HL-60/S4 treated with retinoic acid at 250 ng/mL for 4 days and 3 days (cell line): ENCODE measurements around the gene LRRIQ3.
"Not testable (repeated sequence)": the region's sequence is repeated elsewhere in the genome, so short reads cannot be mapped to it uniquely, and the experiment has no call there.

Experiments used
- in situ Hi-C: fragments of 300-500 bp; cut with MboI; formaldehyde crosslinking; loops from 2 replicates; pipeline ENCODE4 v1.7.0; 2022; ENCODE audit warnings: low sequenced_read_pairs

Gene LRRIQ3

GRCh38 chr1:74117370-74117769 is 80.6 kb downstream of the LRRIQ3 start:
- in situ Hi-C loops = not testable (repeated sequence)

GRCh38 chr1:74113333-74113732 is 84.6 kb downstream of the LRRIQ3 start:
- in situ Hi-C loops = no loop called here

DNA sequence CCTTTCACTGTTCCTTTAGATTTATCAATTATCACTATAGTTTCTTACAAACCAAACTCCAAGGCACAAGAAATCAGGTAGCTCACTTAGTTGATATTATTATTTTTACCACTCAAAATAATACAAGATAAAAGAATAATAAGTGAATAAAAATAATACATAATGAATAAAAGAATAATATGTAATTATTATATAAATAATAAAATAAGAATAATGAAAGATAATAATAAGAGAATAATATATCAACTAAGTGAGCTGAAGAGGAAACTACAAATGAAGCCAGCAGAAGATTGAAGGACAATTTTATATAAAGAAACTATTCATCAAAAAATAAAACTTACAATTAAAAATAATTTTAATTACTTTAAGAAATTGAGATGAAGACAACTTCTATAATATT is 90.6 kb downstream of the LRRIQ3 start:
- in situ Hi-C loops = no loop called here

- in situ Hi-C loops = no loop called here
Observed at GRCh38 chr1:74091371-74091770, 106.6 kb downstream of the LRRIQ3 start.

- in situ Hi-C loops = no loop called here
Observed at GRCh38 chr1:74083128-74083527, 114.8 kb downstream of the LRRIQ3 start.

GRCh38 chr1:74065081-74065480 is 132.9 kb downstream of the LRRIQ3 start:
- in situ Hi-C loops = no loop called here

DNA sequence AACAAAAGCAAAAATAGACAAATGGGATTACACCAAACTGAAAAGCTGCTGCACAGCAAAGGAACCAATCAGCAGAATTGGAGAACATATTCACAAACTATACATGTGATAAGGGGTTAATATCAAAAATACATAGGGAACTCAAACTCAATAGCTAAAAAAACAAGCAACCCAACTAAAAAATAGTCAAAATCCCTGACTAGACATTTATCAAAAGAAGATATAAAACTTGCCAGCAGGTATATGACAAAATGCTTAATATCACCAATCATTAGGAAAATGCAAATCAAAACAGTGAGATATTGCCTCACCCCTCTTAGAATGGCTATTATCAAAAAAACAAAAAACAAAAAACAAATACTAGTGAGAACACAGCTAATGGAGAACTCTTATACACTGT is 140.3 kb downstream of the LRRIQ3 start:
- in situ Hi-C loops = no loop called here

DNA sequence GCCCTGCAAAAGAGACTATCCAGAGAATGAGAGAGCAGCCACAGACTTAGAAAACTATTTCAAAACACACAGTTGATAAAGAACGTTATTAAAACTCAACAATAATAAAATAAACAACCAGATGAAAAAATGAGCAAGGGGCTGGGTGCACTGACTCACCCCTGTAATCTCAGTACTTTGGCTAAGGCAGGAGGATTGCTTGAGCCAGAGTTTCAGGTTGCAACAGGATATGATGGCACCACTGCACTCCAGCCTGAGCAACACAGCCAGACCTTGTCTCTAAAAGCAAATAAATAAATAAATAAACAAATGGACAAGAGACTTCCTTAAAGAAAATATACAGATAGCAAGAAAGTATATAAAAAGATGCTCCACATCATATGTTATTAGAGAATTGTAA is 144.6 kb downstream of the LRRIQ3 start:
- in situ Hi-C loops = no loop called here

- in situ Hi-C loops = no loop called here
Observed at GRCh38 chr1:74050386-74050785, 147.6 kb downstream of the LRRIQ3 start.

DNA sequence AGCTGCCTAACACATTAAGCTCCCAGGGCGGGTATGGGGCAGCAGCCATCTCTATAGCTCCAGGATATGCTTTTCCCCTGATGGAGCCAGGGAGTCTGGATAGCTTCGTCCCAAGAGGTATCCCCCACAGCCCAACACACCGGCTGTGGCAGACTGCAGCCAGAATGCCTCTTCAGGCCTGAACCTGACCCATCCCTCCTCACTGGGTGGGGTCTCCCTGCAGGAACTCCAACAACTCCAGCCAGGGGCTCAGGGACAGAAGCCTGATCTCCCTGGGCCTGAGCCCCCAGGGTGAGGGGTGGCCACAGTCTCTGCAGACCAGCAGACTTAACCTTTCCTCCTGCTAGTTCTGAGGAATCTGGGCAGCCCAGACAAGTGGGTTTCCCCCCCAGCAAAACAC is 159.9 kb downstream of the LRRIQ3 start:
- in situ Hi-C loops = no loop called here

- in situ Hi-C loops = no loop called here
Observed at GRCh38 chr1:74012583-74012982, 185.4 kb downstream of the LRRIQ3 start.

DNA sequence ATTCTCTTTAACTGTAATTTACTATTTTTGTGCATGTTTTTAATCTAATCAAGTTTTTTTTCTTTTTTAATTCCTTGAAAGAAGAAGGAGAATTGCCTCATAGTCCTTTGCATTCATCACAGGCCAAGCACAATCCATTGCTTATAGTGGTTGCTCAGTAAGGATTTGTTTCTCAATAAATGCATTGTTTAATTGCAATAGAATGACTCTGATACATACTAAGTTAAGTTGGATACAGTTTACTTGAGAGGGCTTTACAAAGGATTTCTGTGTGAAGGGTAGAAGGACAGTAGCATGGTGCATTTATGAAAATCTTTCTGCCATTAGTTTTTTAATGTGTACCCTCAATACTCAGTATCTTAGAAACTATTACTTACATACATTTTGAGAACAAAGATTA is 186.2 kb downstream of the LRRIQ3 start:
- in situ Hi-C loops = no loop called here

DNA sequence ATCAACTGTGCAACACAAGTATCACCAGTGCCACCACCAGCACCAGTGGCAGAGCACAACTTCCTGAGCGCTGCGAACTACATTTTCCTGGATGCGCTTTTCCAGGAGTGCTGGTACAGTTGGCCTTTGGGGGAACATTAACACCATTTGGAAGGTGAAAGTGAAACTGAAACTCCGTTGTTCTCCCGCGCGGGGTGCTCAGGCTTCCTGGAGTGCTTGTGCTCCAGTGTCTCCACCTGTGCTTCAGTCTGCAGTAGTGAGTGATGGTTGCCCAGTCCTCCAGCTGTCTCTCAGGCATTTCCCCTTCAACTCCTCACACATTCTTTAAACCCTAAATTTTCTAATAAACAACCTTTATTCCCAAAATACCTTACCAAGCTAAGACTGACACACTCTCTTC is 187.8 kb downstream of the LRRIQ3 start:
- in situ Hi-C loops = no loop called here

- in situ Hi-C loops = no loop called here
Observed at GRCh38 chr1:74005533-74005932, 192.4 kb downstream of the LRRIQ3 start.

DNA sequence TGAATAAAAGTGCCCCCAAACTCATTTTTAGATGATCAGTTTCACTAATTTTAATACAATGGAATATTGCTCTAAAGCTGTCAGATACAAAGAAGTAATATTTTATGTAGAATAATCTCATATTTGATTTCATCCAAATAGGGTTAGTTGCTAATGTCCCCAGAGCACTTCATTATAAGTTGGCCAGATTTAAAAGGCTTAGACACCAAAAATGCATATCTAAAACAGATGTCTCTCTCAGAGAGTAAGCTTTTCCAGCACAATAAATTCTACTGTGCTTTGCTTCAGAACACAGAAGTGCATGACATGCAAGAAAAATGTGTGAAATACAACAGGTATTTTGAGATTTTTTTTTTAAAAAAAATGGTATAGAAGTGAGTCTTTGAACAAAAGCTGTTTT is 194.2 kb downstream of the LRRIQ3 start:
- in situ Hi-C loops = no loop called here

GRCh38 chr1:73998348-73998959 is 199.5 kb downstream of the LRRIQ3 start:
- in situ Hi-C loops = no loop called here

DNA sequence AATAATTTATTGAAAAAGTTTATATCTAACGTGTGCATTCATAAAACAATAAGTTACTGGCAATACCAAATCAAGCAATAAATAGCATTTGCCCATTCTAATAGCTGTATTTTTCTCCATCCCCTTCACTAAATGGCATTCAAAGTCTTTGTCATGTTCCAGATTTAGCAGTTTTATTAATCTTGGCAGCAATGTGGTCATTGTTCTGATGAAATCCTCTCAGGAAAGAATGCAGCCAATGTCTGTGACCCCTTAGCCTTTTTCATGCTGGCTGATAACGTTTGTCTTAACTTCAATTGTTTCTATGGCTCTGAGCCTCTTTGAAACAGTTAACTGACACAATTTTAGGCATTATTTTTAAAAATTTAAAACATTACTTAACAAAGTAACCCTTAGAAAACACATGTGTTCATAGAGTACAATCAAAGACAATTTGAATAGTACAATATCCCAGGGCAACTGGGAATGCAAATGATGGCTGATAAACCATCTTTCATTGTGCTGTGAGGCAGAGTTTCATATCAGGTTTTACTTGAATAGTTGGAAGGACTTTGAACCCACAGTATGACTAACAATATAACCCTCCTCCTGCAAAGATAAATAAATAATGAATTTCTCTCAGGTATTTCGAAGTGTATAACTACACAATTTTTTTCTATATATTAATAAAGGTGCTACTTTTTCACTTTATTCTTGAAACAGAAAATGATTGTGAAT is 217.5 kb downstream of the LRRIQ3 start:
- in situ Hi-C loops = no loop called here

- in situ Hi-C loops = no loop called here
Observed at GRCh38 chr1:73979684-73980083, 218.3 kb downstream of the LRRIQ3 start.

DNA sequence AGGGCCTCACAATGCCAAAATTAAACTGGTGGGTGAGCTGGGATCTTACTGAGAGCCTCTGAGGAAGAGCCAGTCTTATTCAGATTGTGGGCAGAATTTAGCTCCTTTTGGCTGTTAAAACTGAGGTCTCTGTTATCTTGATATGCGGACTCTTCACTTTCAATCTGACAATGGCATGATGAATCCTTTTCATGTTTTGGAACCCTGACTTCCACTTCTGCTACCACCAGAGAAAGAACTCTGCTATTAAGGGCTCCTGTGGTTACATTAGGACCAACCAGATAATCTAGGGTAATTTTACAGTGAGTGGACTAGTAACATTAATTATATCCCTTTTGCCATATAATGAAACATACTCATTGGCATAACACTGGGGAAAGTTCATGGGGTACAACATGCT is 219.0 kb downstream of the LRRIQ3 start:
- in situ Hi-C loops = no loop called here
